ENCODE data around the gene SYT1. TPM values are rescaled to one million over a fixed set of nuclear protein-coding genes. Genes with fewer than 3 reads are reported as not detected.
"Not testable (repeated sequence)": the region's sequence is repeated elsewhere in the genome, so short reads cannot be mapped to it uniquely, and the experiment has no call there.

The SYT1 gene
- polyA plus RNA-seq, 2 donors, result 0.04 to 0.09 TPM

DNA sequence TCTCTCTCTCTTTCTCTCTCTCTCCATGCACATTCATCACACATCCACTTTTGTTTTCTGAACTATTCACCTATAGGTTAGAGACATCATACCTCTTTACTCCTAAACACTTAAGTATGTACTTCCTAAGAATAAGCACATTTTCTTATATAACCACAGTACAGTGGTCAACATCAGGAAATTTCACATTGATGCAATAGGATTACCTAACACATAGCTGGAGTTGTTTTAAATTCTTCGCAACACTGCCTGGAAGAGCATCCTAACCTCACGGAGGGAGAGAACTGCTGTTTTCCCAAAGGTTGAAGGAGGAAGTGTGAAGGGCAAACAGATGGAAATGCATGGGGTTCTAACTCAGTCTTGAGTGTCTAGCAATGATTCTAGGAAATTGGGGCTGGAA is 159.2 kb downstream of the SYT1 start:
- no peaks in the 10 kb centered on the region for H3K4me1 ChIP-seq (ENCODE audit: control insufficient read depth in 2 of 2, insufficient read depth in 2 of 2, low read length in 1 of 2)
- no peaks in the 10 kb centered on the region for H3K27me3 ChIP-seq (ENCODE audit: control insufficient read depth in 1 of 2, insufficient read depth in 2 of 2, low read length in 2 of 2)
- H3K9me3 ChIP-seq (ENCODE audit: control insufficient read depth in 2 of 2, insufficient read depth in 1 of 2, low read depth in 1 of 2, low read length in 1 of 2), result no peaks in the 10 kb centered on the region
- H3K4me3 ChIP-seq (ENCODE audit: low read depth in 1 of 2, low read length in 2 of 2), result no peak overlapping the region
- H3K36me3 ChIP-seq (ENCODE audit: control insufficient read depth in 2 of 2, insufficient read depth in 2 of 2, low read length in 1 of 2), result no peaks in the 10 kb centered on the region
- no peak overlapping the region for H3K27ac ChIP-seq (ENCODE audit: low read depth in 2 of 2, low read length in 1 of 2)
- 74 to 94% methylated on average over 2 of the region's 2 CpGs for WGBS, 2 donors

DNA sequence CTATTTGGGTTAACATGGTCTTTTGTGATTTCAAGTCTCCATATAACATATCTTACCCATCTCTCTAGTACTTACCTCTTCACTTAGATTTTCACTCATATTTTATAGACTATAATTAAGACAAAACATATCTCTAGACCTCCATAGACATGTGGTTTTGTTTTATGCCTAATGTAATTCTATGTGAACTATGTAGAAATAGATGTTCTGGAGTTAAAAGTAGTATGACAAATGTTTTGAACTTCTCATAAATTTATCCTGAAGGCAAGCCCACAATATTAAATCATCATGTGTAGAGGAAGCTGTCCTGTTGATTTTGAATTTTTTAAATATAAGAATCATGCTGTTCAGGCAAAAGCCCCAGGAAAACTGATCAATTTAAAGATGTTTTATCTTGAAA is 169.2 kb downstream of the SYT1 start:
- no peaks in the 10 kb centered on the region for H3K27me3 ChIP-seq (ENCODE audit: control insufficient read depth in 1 of 2, insufficient read depth in 2 of 2, low read length in 2 of 2)
- no peaks in the 10 kb centered on the region for H3K4me1 ChIP-seq (ENCODE audit: control insufficient read depth in 2 of 2, insufficient read depth in 2 of 2, low read length in 1 of 2)
- H3K27ac ChIP-seq (ENCODE audit: low read depth in 2 of 2, low read length in 1 of 2), result no peak overlapping the region
- no peaks in the 10 kb centered on the region for H3K9me3 ChIP-seq (ENCODE audit: control insufficient read depth in 2 of 2, insufficient read depth in 1 of 2, low read depth in 1 of 2, low read length in 1 of 2)
- H3K4me3 ChIP-seq (ENCODE audit: low read depth in 1 of 2, low read length in 2 of 2), result no peak overlapping the region
- H3K36me3 ChIP-seq (ENCODE audit: control insufficient read depth in 2 of 2, insufficient read depth in 2 of 2, low read length in 1 of 2), result no peaks in the 10 kb centered on the region

GRCh38 chr12:79044748-79045147 is 180.2 kb downstream of the SYT1 start:
- H3K36me3 ChIP-seq (ENCODE audit: control insufficient read depth in 2 of 2, insufficient read depth in 2 of 2, low read length in 1 of 2); H3K4me1 ChIP-seq (ENCODE audit: control insufficient read depth in 2 of 2, insufficient read depth in 2 of 2, low read length in 1 of 2); H3K27ac ChIP-seq (ENCODE audit: low read depth in 2 of 2, low read length in 1 of 2); H3K4me3 ChIP-seq (ENCODE audit: low read depth in 1 of 2, low read length in 2 of 2); H3K27me3 ChIP-seq (ENCODE audit: control insufficient read depth in 1 of 2, insufficient read depth in 2 of 2, low read length in 2 of 2); H3K9me3 ChIP-seq (ENCODE audit: control insufficient read depth in 2 of 2, insufficient read depth in 1 of 2, low read depth in 1 of 2, low read length in 1 of 2): not testable (repeated sequence)
- 79 to 84% methylated on average over 6 of the region's 6 CpGs for WGBS, 2 donors

DNA sequence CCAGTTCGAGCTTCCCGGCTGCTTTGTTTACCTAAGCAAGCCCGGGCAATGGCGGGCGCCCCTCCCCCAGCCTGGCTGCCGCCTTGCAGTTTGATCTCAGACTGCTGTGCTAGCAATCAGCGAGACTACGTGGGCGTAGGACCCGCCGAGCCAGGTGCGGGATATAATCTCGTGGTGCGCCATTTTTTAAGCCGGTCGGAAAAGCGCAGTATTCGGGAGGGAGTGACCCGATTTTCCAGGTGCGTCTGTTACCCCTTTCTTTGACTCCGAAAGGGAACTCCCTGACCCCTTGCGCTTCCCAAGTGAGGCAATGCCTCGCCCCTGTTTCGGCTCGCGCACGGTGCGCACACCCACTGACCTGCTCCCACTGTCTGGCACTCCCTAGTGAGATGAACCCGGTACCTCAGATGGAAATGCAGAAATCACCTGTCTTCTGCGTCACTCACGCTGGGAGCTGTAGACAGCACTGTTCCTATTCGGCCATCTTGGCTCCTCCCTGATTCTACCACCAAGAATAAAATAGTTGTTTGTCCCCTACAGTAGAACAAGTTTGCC is 180.7 kb downstream of the SYT1 start:
- not testable (repeated sequence) for H3K4me3 ChIP-seq (ENCODE audit: low read depth in 1 of 2, low read length in 2 of 2); H3K9me3 ChIP-seq (ENCODE audit: control insufficient read depth in 2 of 2, insufficient read depth in 1 of 2, low read depth in 1 of 2, low read length in 1 of 2); H3K36me3 ChIP-seq (ENCODE audit: control insufficient read depth in 2 of 2, insufficient read depth in 2 of 2, low read length in 1 of 2); H3K4me1 ChIP-seq (ENCODE audit: control insufficient read depth in 2 of 2, insufficient read depth in 2 of 2, low read length in 1 of 2); H3K27me3 ChIP-seq (ENCODE audit: control insufficient read depth in 1 of 2, insufficient read depth in 2 of 2, low read length in 2 of 2); H3K27ac ChIP-seq (ENCODE audit: low read depth in 2 of 2, low read length in 1 of 2)
- 87% methylated on average over 29 to 32 of the region's 32 CpGs for WGBS, 2 donors

DNA sequence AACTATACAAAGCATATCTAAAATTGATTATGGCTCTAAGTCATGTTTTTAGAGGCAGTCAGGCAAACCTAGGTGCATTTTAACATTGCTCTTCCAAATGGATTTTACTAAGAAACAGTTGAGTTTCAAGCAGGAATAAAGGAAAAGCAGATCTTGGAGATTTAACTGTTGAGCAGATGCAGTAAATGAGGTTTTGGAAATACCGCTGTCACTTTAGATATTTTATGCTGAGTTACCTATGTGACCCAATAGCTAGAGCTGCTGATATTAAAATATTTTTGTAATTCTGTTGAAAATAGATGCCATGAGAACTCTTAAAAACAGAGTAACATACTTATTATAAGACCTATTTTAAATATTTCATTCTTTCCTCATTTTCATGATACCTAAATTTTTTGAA is 181.4 kb downstream of the SYT1 start:
- 94 to 100% methylated on average over 1 of the region's 1 CpG for WGBS, 2 donors
- Histone ChIP-seq H3K36me3 (ENCODE audit: control insufficient read depth in 2 of 2, insufficient read depth in 2 of 2, low read length in 1 of 2) (no peaks in the 10 kb centered on the region), H3K9me3 (ENCODE audit: control insufficient read depth in 2 of 2, insufficient read depth in 1 of 2, low read depth in 1 of 2, low read length in 1 of 2) (no peaks in the 10 kb centered on the region)

GRCh38 chr12:79048962-79049361 is 184.4 kb downstream of the SYT1 start:
- no peak overlapping the region for H3K4me3 ChIP-seq (ENCODE audit: low read depth in 1 of 2, low read length in 2 of 2)
- H3K36me3 ChIP-seq (ENCODE audit: control insufficient read depth in 2 of 2, insufficient read depth in 2 of 2, low read length in 1 of 2), result no peaks in the 10 kb centered on the region
- no peaks in the 10 kb centered on the region for H3K4me1 ChIP-seq (ENCODE audit: control insufficient read depth in 2 of 2, insufficient read depth in 2 of 2, low read length in 1 of 2)
- no peaks in the 10 kb centered on the region for H3K27me3 ChIP-seq (ENCODE audit: control insufficient read depth in 1 of 2, insufficient read depth in 2 of 2, low read length in 2 of 2)
- H3K27ac ChIP-seq (ENCODE audit: low read depth in 2 of 2, low read length in 1 of 2), result no peak overlapping the region
- H3K9me3 ChIP-seq (ENCODE audit: control insufficient read depth in 2 of 2, insufficient read depth in 1 of 2, low read depth in 1 of 2, low read length in 1 of 2), result no peaks in the 10 kb centered on the region
- 77% methylated on average over 3 of the region's 3 CpGs for WGBS, 2 donors

More for the DNA sequence above, 181.4 kb downstream of the SYT1 start:
- Histone ChIP-seq H3K4me1 (ENCODE audit: control insufficient read depth in 2 of 2, insufficient read depth in 2 of 2, low read length in 1 of 2) (no peaks in the 10 kb centered on the region), H3K27me3 (ENCODE audit: control insufficient read depth in 1 of 2, insufficient read depth in 2 of 2, low read length in 2 of 2) (no peaks in the 10 kb centered on the region), H3K27ac (ENCODE audit: low read depth in 2 of 2, low read length in 1 of 2) (no peak overlapping the region), H3K4me3 (ENCODE audit: low read depth in 1 of 2, low read length in 2 of 2) (no peak overlapping the region)

DNA sequence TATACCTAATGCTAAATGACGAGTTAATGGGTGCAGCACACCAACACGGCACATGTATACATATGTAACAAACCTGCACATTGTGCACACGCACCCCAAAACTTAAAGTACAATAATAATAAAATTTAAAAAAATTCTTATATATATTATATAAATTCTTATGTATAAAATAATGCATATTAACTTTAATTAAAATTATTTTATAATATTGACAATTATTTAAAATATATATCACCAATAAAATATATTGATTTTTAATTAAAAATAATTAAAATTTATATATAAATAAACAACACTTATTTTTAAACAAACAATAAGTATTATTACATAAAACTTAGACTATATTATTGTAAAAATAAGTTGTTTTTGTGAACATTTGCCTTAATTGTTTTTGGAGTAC is 188.8 kb downstream of the SYT1 start:
- Histone ChIP-seq H3K36me3 (ENCODE audit: control insufficient read depth in 2 of 2, insufficient read depth in 2 of 2, low read length in 1 of 2) (no peaks in the 10 kb centered on the region), H3K9me3 (ENCODE audit: control insufficient read depth in 2 of 2, insufficient read depth in 1 of 2, low read depth in 1 of 2, low read length in 1 of 2) (no peaks in the 10 kb centered on the region), H3K4me1 (ENCODE audit: control insufficient read depth in 2 of 2, insufficient read depth in 2 of 2, low read length in 1 of 2) (no peaks in the 10 kb centered on the region), H3K4me3 (ENCODE audit: low read depth in 1 of 2, low read length in 2 of 2) (no peak overlapping the region), H3K27me3 (ENCODE audit: control insufficient read depth in 1 of 2, insufficient read depth in 2 of 2, low read length in 2 of 2) (no peaks in the 10 kb centered on the region), H3K27ac (ENCODE audit: low read depth in 2 of 2, low read length in 1 of 2) (no peak overlapping the region)
- WGBS, 2 donors, result 97 to 98% methylated on average over 3 of the region's 3 CpGs

- Histone ChIP-seq H3K27me3 (ENCODE audit: control insufficient read depth in 1 of 2, insufficient read depth in 2 of 2, low read length in 2 of 2) (no peaks in the 10 kb centered on the region), H3K9me3 (ENCODE audit: control insufficient read depth in 2 of 2, insufficient read depth in 1 of 2, low read depth in 1 of 2, low read length in 1 of 2) (no peaks in the 10 kb centered on the region), H3K36me3 (ENCODE audit: control insufficient read depth in 2 of 2, insufficient read depth in 2 of 2, low read length in 1 of 2) (no peaks in the 10 kb centered on the region), H3K4me1 (ENCODE audit: control insufficient read depth in 2 of 2, insufficient read depth in 2 of 2, low read length in 1 of 2) (no peaks in the 10 kb centered on the region), H3K27ac (ENCODE audit: low read depth in 2 of 2, low read length in 1 of 2) (no peak overlapping the region), H3K4me3 (ENCODE audit: low read depth in 1 of 2, low read length in 2 of 2) (no peak overlapping the region)
- WGBS, 2 donors, result 62 to 68% methylated on average over 3 of the region's 3 CpGs
Observed at GRCh38 chr12:79055926-79056674, 191.5 kb downstream of the SYT1 start.

DNA sequence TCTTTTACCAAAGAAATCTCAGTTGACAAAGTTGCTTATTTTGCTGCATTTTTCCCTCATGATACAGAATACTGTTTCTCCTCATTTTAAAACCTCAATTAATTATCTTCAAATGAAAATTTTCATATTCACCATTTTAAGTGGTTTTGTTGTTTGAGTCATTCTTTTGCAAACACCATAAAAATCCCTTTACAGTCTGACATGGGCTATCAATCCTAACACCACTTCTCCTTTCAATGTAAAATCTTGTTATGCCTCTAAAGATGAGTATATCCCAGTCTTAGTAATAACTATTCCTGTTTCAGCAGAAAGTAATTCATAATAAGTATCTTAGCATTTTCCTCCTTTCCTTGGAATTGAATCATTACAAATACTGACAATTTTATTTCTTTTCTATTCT is 192.2 kb downstream of the SYT1 start:
- H3K9me3 ChIP-seq (ENCODE audit: control insufficient read depth in 2 of 2, insufficient read depth in 1 of 2, low read depth in 1 of 2, low read length in 1 of 2), result no peaks in the 10 kb centered on the region
- H3K27me3 ChIP-seq (ENCODE audit: control insufficient read depth in 1 of 2, insufficient read depth in 2 of 2, low read length in 2 of 2), result no peaks in the 10 kb centered on the region
- no peaks in the 10 kb centered on the region for H3K36me3 ChIP-seq (ENCODE audit: control insufficient read depth in 2 of 2, insufficient read depth in 2 of 2, low read length in 1 of 2)
- H3K27ac ChIP-seq (ENCODE audit: low read depth in 2 of 2, low read length in 1 of 2), result no peak overlapping the region
- no peaks in the 10 kb centered on the region for H3K4me1 ChIP-seq (ENCODE audit: control insufficient read depth in 2 of 2, insufficient read depth in 2 of 2, low read length in 1 of 2)
- no peak overlapping the region for H3K4me3 ChIP-seq (ENCODE audit: low read depth in 1 of 2, low read length in 2 of 2)

DNA sequence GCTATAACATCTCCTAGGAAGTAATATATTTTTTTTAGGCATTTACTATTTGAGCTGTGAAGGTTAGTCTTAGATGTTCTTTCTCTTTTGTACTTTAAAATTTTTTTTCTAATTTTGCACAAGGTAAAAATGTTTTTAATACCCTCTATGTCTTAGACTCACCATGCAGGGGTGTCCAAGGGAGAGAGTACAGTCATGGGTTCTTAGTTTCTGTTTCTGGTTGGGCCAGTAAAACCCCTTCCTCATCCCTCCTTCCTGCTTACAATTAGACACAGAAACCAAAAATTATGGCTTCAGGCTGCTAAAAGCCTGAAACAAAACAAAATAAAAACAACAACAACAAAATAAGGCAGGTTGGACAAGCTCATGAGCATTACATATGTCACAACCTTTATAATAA is 193.0 kb downstream of the SYT1 start:
- no peaks in the 10 kb centered on the region for H3K27me3 ChIP-seq (ENCODE audit: control insufficient read depth in 1 of 2, insufficient read depth in 2 of 2, low read length in 2 of 2)

More for the DNA sequence above, 193.0 kb downstream of the SYT1 start:
- Histone ChIP-seq H3K27ac (ENCODE audit: low read depth in 2 of 2, low read length in 1 of 2) (no peak overlapping the region), H3K9me3 (ENCODE audit: control insufficient read depth in 2 of 2, insufficient read depth in 1 of 2, low read depth in 1 of 2, low read length in 1 of 2) (no peaks in the 10 kb centered on the region), H3K36me3 (ENCODE audit: control insufficient read depth in 2 of 2, insufficient read depth in 2 of 2, low read length in 1 of 2) (no peaks in the 10 kb centered on the region), H3K4me3 (ENCODE audit: low read depth in 1 of 2, low read length in 2 of 2) (no peak overlapping the region), H3K4me1 (ENCODE audit: control insufficient read depth in 2 of 2, insufficient read depth in 2 of 2, low read length in 1 of 2) (no peaks in the 10 kb centered on the region)

Measured in esophagus (tissue), 2 donors.